B cell (primary cell): Measurements from ENCODE around the gene RFC2. TPM values are rescaled to one million over a fixed set of nuclear protein-coding genes. Genes with fewer than 3 reads are reported as not detected.

Experiments
- ATAC-seq: fragments of 200-7000 bp; cut with Tn5 transposase; one replicate; pipeline ENCODE4 v1.10.0; 2021; ENCODE audit warnings: low read depth, mild to moderate bottlenecking, moderate number of reproducible peaks, moderate library complexity
- CTCF ChIA-PET: fragments of 350-600 bp; sonication (Branson Sonifier 250); formaldehyde crosslinking; loops from one replicate; lab custom pipeline; 2021; ENCODE audit warnings: antibody characterized with exemption, inconsistent platforms; lab: Charles Lee
- POLR2A ChIA-PET: fragments of 350-600 bp; sonication (Branson Sonifier 250); formaldehyde crosslinking; loops from one replicate; lab custom pipeline; 2021; ENCODE audit warnings: antibody characterized with exemption; lab: Charles Lee
- DNase-seq: peaks from one replicate; pipeline ENCODE4 v3.0.0; 2013
- H2AFZ ChIP-seq: 2 replicates; pipeline ENCODE4 v1.6.1; 2012; ENCODE audit warnings: mild to moderate bottlenecking, low read depth, low read length; ENCODE audit not compliant: insufficient read depth, poor library complexity, severe bottlenecking
- H3K27ac ChIP-seq, 2 donors: 1 replicate in 1 of 2; 2 replicates in 1 of 2; pipeline ENCODE4 v1.5.1; 2012 to 2013; ENCODE audit warnings: low read length in 2 of 2, mild to moderate bottlenecking in 2 of 2, moderate library complexity in 1 of 2
- H3K27me3 ChIP-seq, 4 experiments: fragments of 200-600 bp in 1 of 4; sonication (generic) in 1 of 4; replicated peaks in 1 of 4; 1 replicate in 2 of 4; 2 replicates in 2 of 4; pipeline versions ENCODE4 v1.6.1 to v1.7.0; 2013 to 2016; ENCODE audit warnings: low read length in 3 of 4, mild to moderate bottlenecking in 2 of 4, mixed read lengths in 1 of 4, moderate library complexity in 1 of 4; ENCODE audit not compliant: insufficient read depth in 4 of 4, control insufficient read depth in 3 of 4; ENCODE audit errors: control extremely low read depth in 1 of 4
- H3K36me3 ChIP-seq, 2 experiments: replicated peaks in 1 of 2; 1 replicate in 1 of 2; 2 replicates in 1 of 2; pipeline versions ENCODE4 v1.6.1 to v1.7.1; 2013; ENCODE audit warnings: low read length in 1 of 2; ENCODE audit not compliant: insufficient read depth in 2 of 2, control insufficient read depth in 1 of 2; ENCODE audit errors: control extremely low read depth in 1 of 2, extremely low read depth in 1 of 2
- H3K4me1 ChIP-seq, 2 donors: fragments of 200-600 bp in 1 of 2; sonication (generic) in 1 of 2; 1 replicate in 1 of 2; 2 replicates in 1 of 2; pipeline versions ENCODE4 v1.5.1 to v1.6.1; 2013 to 2017; ENCODE audit warnings: low read length in 2 of 2; ENCODE audit not compliant: control insufficient read depth in 2 of 2, insufficient read depth in 2 of 2
- H3K4me2 ChIP-seq: replicated peaks from 2 replicates; pipeline ENCODE3; 2012; ENCODE audit warnings: mild to moderate bottlenecking, low read depth, low read length; ENCODE audit not compliant: poor library complexity, severe bottlenecking
- H3K4me3 ChIP-seq, 5 experiments: fragments of 200-600 bp in 1 of 5; sonication (generic) in 1 of 5; 1 replicate in 3 of 5; 2 replicates in 2 of 5; pipeline versions ENCODE4 v1.5.1 to v1.7.0; 2011 to 2016; ENCODE audit warnings: low read length in 4 of 5, mild to moderate bottlenecking in 4 of 5, low read depth in 2 of 5, control low read depth in 1 of 5, moderate library complexity in 1 of 5; ENCODE audit not compliant: insufficient read depth in 1 of 5; ENCODE audit errors: control extremely low read depth in 1 of 5, extremely low read depth in 1 of 5
- H3K79me2 ChIP-seq: fragments of 200-600 bp; sonication (generic); one replicate; pipeline ENCODE4 v1.6.0; 2016; ENCODE audit warnings: low read length; ENCODE audit not compliant: control insufficient read depth, insufficient read depth
- H3K9ac ChIP-seq: fragments of 200-600 bp; sonication (generic); 2 replicates; pipeline ENCODE4 v1.6.1; 2017; ENCODE audit warnings: mild to moderate bottlenecking, low read length, moderate library complexity
- H3K9me3 ChIP-seq, 3 donors: one replicate each; pipeline versions ENCODE4 v1.6.1 to v1.7.1; 2013; ENCODE audit warnings: low read length in 2 of 3; ENCODE audit not compliant: control insufficient read depth in 2 of 3, insufficient read depth in 1 of 3; ENCODE audit errors: control extremely low read depth in 1 of 3
- H4K20me1 ChIP-seq: 2 replicates; pipeline ENCODE4 v1.6.0; 2012; ENCODE audit warnings: mild to moderate bottlenecking, low read length; ENCODE audit not compliant: insufficient read depth, control insufficient read depth, poor library complexity, severe bottlenecking
- H3K27ac Mint-ChIP-seq: one replicate; pipeline ENCODE4 v1.8.0; 2021; ENCODE audit warnings: mixed read lengths
- H3K27me3 Mint-ChIP-seq: one replicate; pipeline ENCODE4 v1.8.0; 2021; ENCODE audit warnings: mixed read lengths
- H3K4me1 Mint-ChIP-seq: one replicate; pipeline ENCODE4 v1.8.0; 2021; ENCODE audit warnings: mixed read lengths
- H3K4me3 Mint-ChIP-seq: one replicate; pipeline ENCODE4 v1.8.0; 2021; ENCODE audit warnings: mixed read lengths
- H3K9me3 Mint-ChIP-seq: one replicate; pipeline ENCODE4 v1.8.0; 2022; ENCODE audit warnings: mixed read lengths; ENCODE audit not compliant: insufficient read depth
- CTCF ChIP-seq: fragments of 200-600 bp; IDR thresholded peaks from one replicate; pipeline ENCODE4 v1.8.0; 2022; ENCODE audit warnings: antibody characterized with exemption, mild to moderate bottlenecking
- EZH2 ChIP-seq: IDR thresholded peaks from 2 replicates; pipeline ENCODE4 v1.6.1; 2012; ENCODE audit warnings: borderline replicate concordance, low read depth, mild to moderate bottlenecking, moderate library complexity, low read length; ENCODE audit not compliant: insufficient read depth, poor library complexity, severe bottlenecking
- WGBS: methylation state at CpG from one replicate; pipeline ENCODE4 v1.1.5; 2013; ENCODE audit warnings: missing lambda C conversion rate; ENCODE audit not compliant: insufficient coverage; 5-methylcytosine and 5-hydroxymethylcytosine counted together
- intact Hi-C: fragments of 100-400 bp; cut with micrococcal nuclease; formaldehyde crosslinking; loops from one replicate; pipeline ENCODE4 v1.10.0; 2022
- polyA plus RNA-seq: library from polyadenylated mRNA; depleted of rRNA; stranded (reverse); fragments of >200 nt; gene quantifications from 2 replicates; pipeline ENCODE4 v1.2.3, GENCODE V29; 2012
- total RNA-seq, 2 donors: library from RNA; stranded (reverse); fragments of 120-200 nt in 1 of 2; gene quantifications; 1 replicate in 1 of 2; 2 replicates in 1 of 2; pipeline versions ENCODE4 v1.2.3 to v1.2.4, GENCODE V29; 2013 to 2022

The RFC2 gene
- total and polyA plus RNA-seq, 2 donors (not counting 1 experiment from before 2014, with no cell fraction given): 20.2 to 36.4 TPM

- 51% methylated on average over 2 of the region's 3 CpGs for WGBS
- H3K4me1 Mint-ChIP-seq: peaks cover 82% of the 10 kb centered on the region
- POLR2A ChIA-PET: no interaction called here
- Histone ChIP-seq H3K36me3 (peaks cover 3 to 38% of the 10 kb centered on the region in 2 experiments), H3K79me2 (peaks cover 100% of the 10 kb centered on the region), H4K20me1 (peaks cover 100% of the 10 kb centered on the region), H3K27me3 (no peaks in the 10 kb centered on the region), H3K4me2 (peak overlapping the region; percentile 32), H2AFZ (no peak overlapping the region), H3K27ac (peak overlapping the region in 1 of 2 donors; percentile 66), H3K9me3 (no peaks in the 10 kb centered on the region), H3K4me3 (no peak overlapping the region), H3K9ac (no peak overlapping the region), H3K4me1 (peaks cover 55 to 76% of the 10 kb centered on the region in 2 donors)
- no peaks in the 10 kb centered on the region for H3K27me3 Mint-ChIP-seq
- intact Hi-C loops: loop anchor here (1.0 kb wide), 1 partner anchor 115 kb away; no protein-coding TSS in a partner anchor
- ATAC-seq (no peak), DNase-seq (no peak)
- no peak overlapping the region for H3K27ac Mint-ChIP-seq
- CTCF ChIA-PET: interaction anchor here (0.7 to 2.7 kb wide), 8 partner anchors 9 to 218 kb away, joined by 3 to 24 read pairs (median 8); partner anchors contain the start of genes EIF4H and LIMK1
- peak overlapping the region; percentile 18 for H3K4me3 Mint-ChIP-seq
- H3K9me3 Mint-ChIP-seq: no peaks in the 10 kb centered on the region
- TF ChIP-seq EZH2: no peak
- TF ChIP-seq CTCF: no peak
Observed at GRCh38 chr7:74183142-74183541, 71.1 kb downstream of the RFC2 start.

GRCh38 chr7:74182453-74183090, 71.6 kb downstream of the RFC2 start:
- H3K4me3 ChIP-seq: no peak overlapping the region
- no peaks in the 10 kb centered on the region for H3K9me3 ChIP-seq
- H3K4me1 ChIP-seq: peaks cover 61 to 82% of the 10 kb centered on the region in 2 donors
- no peak for ATAC-seq
- peaks cover 100% of the 10 kb centered on the region for H3K79me2 ChIP-seq
- H3K27ac ChIP-seq: peak overlapping the region in 1 of 2 donors; percentile 66
- ChIA-PET POLR2A (no interaction called here), CTCF (interaction anchor here (0.5 to 2.7 kb wide), 6 partner anchors 8 to 218 kb away, joined by 3 to 21 read pairs (median 6); partner anchors contain the start of genes EIF4H and LIMK1)
- intact Hi-C loops: loop anchor here (1.0 kb wide), 1 partner anchor 114 kb away; no protein-coding TSS in a partner anchor
- H3K4me2 ChIP-seq: peak overlapping the region; percentile 32
- H4K20me1 ChIP-seq: peaks cover 100% of the 10 kb centered on the region
- TF ChIP-seq EZH2 (no peak), CTCF (no peak)
- H3K36me3 ChIP-seq: peaks cover 0 to 37% of the 10 kb centered on the region in 2 experiments
- Mint-ChIP-seq H3K4me3 (peak overlapping the region; percentile 29), H3K27ac (peak overlapping the region; percentile 5), H3K9me3 (no peaks in the 10 kb centered on the region), H3K4me1 (peaks cover 82% of the 10 kb centered on the region), H3K27me3 (no peaks in the 10 kb centered on the region)
- no peak for DNase-seq
- H2AFZ ChIP-seq: no peak overlapping the region
- WGBS: 92% methylated on average over 1 of the region's 6 CpGs
- no peak overlapping the region for H3K9ac ChIP-seq
- no peaks in the 10 kb centered on the region for H3K27me3 ChIP-seq
